Lower lobe of right lung (tissue), 2 donors: ENCODE data around the gene CFAP77. TPM values are rescaled to one million over a fixed set of nuclear protein-coding genes. Genes with fewer than 3 reads are reported as not detected.
"Not testable (repeated sequence)": the region's sequence is repeated elsewhere in the genome, so short reads cannot be mapped to it uniquely, and the experiment has no call there.

Experiments
- ATAC-seq, 2 donors: fragments of 200-7000 bp; cut with Tn5 transposase; one replicate each; pipeline ENCODE4 v1.9.1; 2020 to 2022; ENCODE audit warnings: mild to moderate bottlenecking in 2 of 2, moderate library complexity in 2 of 2
- DNase-seq: peaks from one replicate; pipeline ENCODE4 v3.0.0-alpha.2; 2020
- H3K27ac ChIP-seq: fragments of 200-600 bp; one replicate; pipeline ENCODE4 v1.8.0; 2022
- H3K27me3 ChIP-seq: fragments of 200-600 bp; one replicate; pipeline ENCODE4 v1.8.0; 2022; ENCODE audit warnings: low read depth
- H3K36me3 ChIP-seq: fragments of 200-600 bp; one replicate; pipeline ENCODE4 v1.8.0; 2022; ENCODE audit warnings: mild to moderate bottlenecking
- H3K4me1 ChIP-seq: fragments of 200-600 bp; one replicate; pipeline ENCODE4 v1.8.0; 2022
- H3K4me3 ChIP-seq: fragments of 200-600 bp; one replicate; pipeline ENCODE4 v1.8.0; 2022; ENCODE audit warnings: mild to moderate bottlenecking
- H3K9me3 ChIP-seq: fragments of 200-600 bp; one replicate; pipeline ENCODE4 v1.8.0; 2022
- intact Hi-C: fragments of 100-400 bp; cut with DNase I; formaldehyde crosslinking; loops from one replicate; pipeline ENCODE4 v1.11.0; 2022
- total RNA-seq: library from RNA; stranded (reverse); fragmentation: NEBNext Ultra II Directional; extraction: Animal tissue kit (Norgen Biotek cat#: 25700); gene quantifications from one replicate; pipeline ENCODE4 v1.2.1, GENCODE V29; 2021
- TF ChIP-seq, protein P1 (sequence below): fragments of 200-600 bp; IDR thresholded peaks from one replicate; pipeline ENCODE4 v1.8.0; 2022; ENCODE audit warnings: antibody characterized with exemption, mild to moderate bottlenecking
- donor health status: DM: no; HTN: yes; CAD: no; lungs with severe emphysema.

CFAP77 gene
- total RNA-seq, 1 donor from 2014 or later = 3.7 TPM

- Histone ChIP-seq H3K4me3 (no peak overlapping the region), H3K36me3 (no peaks in the 10 kb centered on the region), H3K4me1 (peaks cover 24% of the 10 kb centered on the region), H3K27me3 (no peaks in the 10 kb centered on the region), H3K27ac (no peak overlapping the region), H3K9me3 (no peaks in the 10 kb centered on the region)
- no peak for DNase-seq
- intact Hi-C loops = no loop called here
- TF ChIP-seq, protein P1, sequence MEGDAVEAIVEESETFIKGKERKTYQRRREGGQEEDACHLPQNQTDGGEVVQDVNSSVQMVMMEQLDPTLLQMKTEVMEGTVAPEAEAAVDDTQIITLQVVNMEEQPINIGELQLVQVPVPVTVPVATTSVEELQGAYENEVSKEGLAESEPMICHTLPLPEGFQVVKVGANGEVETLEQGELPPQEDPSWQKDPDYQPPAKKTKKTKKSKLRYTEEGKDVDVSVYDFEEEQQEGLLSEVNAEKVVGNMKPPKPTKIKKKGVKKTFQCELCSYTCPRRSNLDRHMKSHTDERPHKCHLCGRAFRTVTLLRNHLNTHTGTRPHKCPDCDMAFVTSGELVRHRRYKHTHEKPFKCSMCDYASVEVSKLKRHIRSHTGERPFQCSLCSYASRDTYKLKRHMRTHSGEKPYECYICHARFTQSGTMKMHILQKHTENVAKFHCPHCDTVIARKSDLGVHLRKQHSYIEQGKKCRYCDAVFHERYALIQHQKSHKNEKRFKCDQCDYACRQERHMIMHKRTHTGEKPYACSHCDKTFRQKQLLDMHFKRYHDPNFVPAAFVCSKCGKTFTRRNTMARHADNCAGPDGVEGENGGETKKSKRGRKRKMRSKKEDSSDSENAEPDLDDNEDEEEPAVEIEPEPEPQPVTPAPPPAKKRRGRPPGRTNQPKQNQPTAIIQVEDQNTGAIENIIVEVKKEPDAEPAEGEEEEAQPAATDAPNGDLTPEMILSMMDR = no peak
- ATAC-seq = no peak
Measured at GRCh38 chr9:132369421-132369820, 40.6 kb upstream of the CFAP77 start.

GRCh38 chr9:132370592-132370991 lies 39.4 kb upstream of the CFAP77 start:
- DNase-seq (no peak), ATAC-seq (no peak)
- intact Hi-C loops = no loop called here
- no peaks in the 10 kb centered on the region for H3K27me3 ChIP-seq
- peaks cover 7% of the 10 kb centered on the region for H3K36me3 ChIP-seq
- TF ChIP-seq, protein P1 = no peak
- H3K27ac ChIP-seq = no peak overlapping the region
- no peaks in the 10 kb centered on the region for H3K9me3 ChIP-seq
- H3K4me3 ChIP-seq = no peak overlapping the region
- H3K4me1 ChIP-seq = peaks cover 24% of the 10 kb centered on the region

DNA sequence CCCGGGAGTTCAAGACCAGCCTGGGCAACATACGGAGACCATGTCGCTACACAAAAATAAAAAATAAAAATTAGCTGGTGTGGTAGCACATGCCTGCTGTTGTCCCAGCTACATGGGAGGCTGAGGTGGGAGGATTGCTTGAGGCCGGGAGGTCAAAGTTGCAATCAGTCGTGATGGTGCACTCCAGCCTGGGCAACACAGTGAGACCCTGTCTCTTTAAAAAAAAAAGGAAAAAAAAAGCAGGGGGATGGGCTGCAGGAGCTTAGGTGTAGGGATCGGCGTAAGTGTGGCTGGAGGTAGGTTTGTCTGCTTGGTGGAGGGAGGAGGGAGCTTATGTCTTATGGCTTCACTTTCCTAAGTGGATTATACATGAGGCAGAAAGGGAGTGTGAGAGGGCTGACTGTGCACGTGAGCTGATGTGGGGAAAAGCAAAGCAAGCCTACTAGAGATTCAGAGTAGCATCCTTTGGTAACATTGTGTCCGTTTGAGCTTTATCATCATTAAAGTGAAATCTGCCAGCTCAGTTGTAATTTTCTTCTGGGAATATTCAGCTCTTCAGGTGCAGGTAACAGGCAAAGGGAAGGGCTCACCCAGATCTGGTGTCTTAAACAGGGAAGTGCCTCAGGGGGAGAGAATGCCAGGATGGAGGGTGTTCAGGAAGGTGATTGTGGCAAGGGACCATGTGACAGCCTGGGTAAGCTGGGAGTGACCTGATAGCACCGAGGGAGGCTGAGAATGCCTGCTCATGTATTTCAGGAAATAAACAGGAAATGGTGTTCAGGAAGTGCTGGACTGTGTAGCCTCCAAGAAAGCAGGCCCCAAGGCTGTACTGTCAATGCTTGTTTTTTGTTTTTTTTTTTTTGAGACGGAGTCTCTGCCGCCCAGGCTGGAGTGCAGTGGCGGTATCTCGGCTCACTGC lies 37.6 kb upstream of the CFAP77 start:
- Histone ChIP-seq H3K36me3 (peaks cover 21% of the 10 kb centered on the region), H3K27me3 (no peaks in the 10 kb centered on the region), H3K9me3 (no peaks in the 10 kb centered on the region), H3K27ac (peak overlapping the region; percentile 72), H3K4me3 (peak overlapping the region; percentile 7), H3K4me1 (peaks cover 21% of the 10 kb centered on the region)
- TF ChIP-seq, protein P1 = no peak
- peak; percentile 71 for DNase-seq
- intact Hi-C loops = no loop called here
- peak; percentile 86 to 90 for ATAC-seq

- DNase-seq, H3K27me3 ChIP-seq, H3K27ac ChIP-seq, ATAC-seq, H3K4me3 ChIP-seq, intact Hi-C loops, H3K9me3 ChIP-seq: not testable (repeated sequence)
- Histone ChIP-seq H3K36me3 (peaks cover 55% of the 10 kb centered on the region), H3K4me1 (peaks cover 15% of the 10 kb centered on the region)
Measured at GRCh38 chr9:132377769-132378168, 32.2 kb upstream of the CFAP77 start.

DNA sequence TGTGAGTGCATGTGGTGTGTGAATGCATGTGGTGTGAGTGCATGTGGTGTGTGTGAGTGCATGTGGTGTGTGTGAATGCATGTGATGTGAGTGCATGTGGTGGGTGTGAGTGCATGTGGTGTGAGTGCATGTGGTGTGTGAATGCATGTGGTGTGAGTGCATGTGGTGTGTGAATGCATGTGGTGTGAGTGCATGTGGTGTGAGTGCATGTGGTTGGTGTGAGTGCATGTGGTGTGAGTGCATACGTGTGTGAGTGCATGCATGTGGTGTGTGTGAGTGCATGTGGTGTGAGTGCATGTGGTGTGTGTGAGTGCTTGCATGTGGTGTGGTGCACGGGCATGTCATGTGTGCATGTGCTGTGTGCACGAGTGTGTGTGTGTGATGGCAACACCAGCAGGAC lies 31.6 kb upstream of the CFAP77 start:
- DNase-seq, H3K27ac ChIP-seq, H3K9me3 ChIP-seq, intact Hi-C loops, H3K4me3 ChIP-seq, ATAC-seq, H3K27me3 ChIP-seq: not testable (repeated sequence)
- peaks cover 58% of the 10 kb centered on the region for H3K36me3 ChIP-seq
- peaks cover 15% of the 10 kb centered on the region for H3K4me1 ChIP-seq

GRCh38 chr9:132381966-132382541 lies 28.0 kb upstream of the CFAP77 start:
- TF ChIP-seq, protein P1 = no peak
- H3K9me3 ChIP-seq = no peaks in the 10 kb centered on the region
- H3K4me3 ChIP-seq = no peak overlapping the region
- no peak for ATAC-seq
- intact Hi-C loops = no loop called here
- no peak for DNase-seq
- H3K27ac ChIP-seq = peak overlapping the region; percentile 31
- peaks cover 73% of the 10 kb centered on the region for H3K36me3 ChIP-seq
- H3K27me3 ChIP-seq = no peaks in the 10 kb centered on the region
- H3K4me1 ChIP-seq = peaks cover 13% of the 10 kb centered on the region
